Esophagus squamous epithelium (tissue), 4 donors: ENCODE data around the gene RTN4RL1.

ENCODE experiments used
- POLR2A ChIP-seq, 4 donors: fragments of 450-650 bp; IDR thresholded peaks; one replicate each; pipeline ENCODE4 v1.6.1; 2017; ENCODE audit warnings: antibody characterized with exemption in 4 of 4, mild to moderate bottlenecking in 4 of 4, moderate library complexity in 3 of 4
- TF ChIP-seq, protein P1 (sequence below), 6 experiments: fragments of 450-650 bp in 4 of 6; fragments of 200-600 bp in 2 of 6; sonication (generic) in 2 of 6; IDR thresholded peaks; one replicate each; pipeline ENCODE4 v1.5.1; 2016 to 2019; ENCODE audit warnings: antibody characterized with exemption in 6 of 6, mild to moderate bottlenecking in 4 of 6, moderate library complexity in 4 of 6

DNA sequence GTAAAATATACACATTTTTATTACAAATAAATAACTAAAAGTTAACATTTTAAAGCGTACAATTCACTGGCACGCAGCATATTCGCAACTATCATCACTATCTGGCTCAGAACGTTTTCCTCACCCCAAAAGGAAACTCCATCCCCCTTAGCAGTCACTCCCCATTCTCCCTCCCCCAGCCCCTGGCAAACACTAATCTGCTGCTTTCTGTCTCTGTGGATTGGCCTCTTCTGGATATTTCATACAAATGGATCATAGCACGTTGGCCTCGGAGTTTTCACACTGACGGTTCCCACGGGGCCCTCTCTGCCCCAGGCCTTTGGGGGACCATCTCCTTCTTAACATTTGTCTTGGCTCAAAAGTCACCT, 64.6 kb downstream of the RTN4RL1 start:
- TF ChIP-seq, protein P1, sequence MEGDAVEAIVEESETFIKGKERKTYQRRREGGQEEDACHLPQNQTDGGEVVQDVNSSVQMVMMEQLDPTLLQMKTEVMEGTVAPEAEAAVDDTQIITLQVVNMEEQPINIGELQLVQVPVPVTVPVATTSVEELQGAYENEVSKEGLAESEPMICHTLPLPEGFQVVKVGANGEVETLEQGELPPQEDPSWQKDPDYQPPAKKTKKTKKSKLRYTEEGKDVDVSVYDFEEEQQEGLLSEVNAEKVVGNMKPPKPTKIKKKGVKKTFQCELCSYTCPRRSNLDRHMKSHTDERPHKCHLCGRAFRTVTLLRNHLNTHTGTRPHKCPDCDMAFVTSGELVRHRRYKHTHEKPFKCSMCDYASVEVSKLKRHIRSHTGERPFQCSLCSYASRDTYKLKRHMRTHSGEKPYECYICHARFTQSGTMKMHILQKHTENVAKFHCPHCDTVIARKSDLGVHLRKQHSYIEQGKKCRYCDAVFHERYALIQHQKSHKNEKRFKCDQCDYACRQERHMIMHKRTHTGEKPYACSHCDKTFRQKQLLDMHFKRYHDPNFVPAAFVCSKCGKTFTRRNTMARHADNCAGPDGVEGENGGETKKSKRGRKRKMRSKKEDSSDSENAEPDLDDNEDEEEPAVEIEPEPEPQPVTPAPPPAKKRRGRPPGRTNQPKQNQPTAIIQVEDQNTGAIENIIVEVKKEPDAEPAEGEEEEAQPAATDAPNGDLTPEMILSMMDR (IDR thresholded peaks at IDR 0.05): no peak
- TF ChIP-seq POLR2A (IDR thresholded peaks at IDR 0.05): no peak
